ENCODE data around the gene MSMO1.

The MSMO1 gene

GRCh38 chr4:165368114-165368513, 40.6 kb downstream of the MSMO1 start:
- TF ChIP-seq, protein P1, sequence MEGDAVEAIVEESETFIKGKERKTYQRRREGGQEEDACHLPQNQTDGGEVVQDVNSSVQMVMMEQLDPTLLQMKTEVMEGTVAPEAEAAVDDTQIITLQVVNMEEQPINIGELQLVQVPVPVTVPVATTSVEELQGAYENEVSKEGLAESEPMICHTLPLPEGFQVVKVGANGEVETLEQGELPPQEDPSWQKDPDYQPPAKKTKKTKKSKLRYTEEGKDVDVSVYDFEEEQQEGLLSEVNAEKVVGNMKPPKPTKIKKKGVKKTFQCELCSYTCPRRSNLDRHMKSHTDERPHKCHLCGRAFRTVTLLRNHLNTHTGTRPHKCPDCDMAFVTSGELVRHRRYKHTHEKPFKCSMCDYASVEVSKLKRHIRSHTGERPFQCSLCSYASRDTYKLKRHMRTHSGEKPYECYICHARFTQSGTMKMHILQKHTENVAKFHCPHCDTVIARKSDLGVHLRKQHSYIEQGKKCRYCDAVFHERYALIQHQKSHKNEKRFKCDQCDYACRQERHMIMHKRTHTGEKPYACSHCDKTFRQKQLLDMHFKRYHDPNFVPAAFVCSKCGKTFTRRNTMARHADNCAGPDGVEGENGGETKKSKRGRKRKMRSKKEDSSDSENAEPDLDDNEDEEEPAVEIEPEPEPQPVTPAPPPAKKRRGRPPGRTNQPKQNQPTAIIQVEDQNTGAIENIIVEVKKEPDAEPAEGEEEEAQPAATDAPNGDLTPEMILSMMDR (IDR thresholded peaks at IDR 0.05; ENCODE audit: control insufficient read depth, insufficient read depth, low read depth, low read length, missing control alignments), result no peak
- no peak for DNase-seq (ENCODE audit: low read depth)

DNA sequence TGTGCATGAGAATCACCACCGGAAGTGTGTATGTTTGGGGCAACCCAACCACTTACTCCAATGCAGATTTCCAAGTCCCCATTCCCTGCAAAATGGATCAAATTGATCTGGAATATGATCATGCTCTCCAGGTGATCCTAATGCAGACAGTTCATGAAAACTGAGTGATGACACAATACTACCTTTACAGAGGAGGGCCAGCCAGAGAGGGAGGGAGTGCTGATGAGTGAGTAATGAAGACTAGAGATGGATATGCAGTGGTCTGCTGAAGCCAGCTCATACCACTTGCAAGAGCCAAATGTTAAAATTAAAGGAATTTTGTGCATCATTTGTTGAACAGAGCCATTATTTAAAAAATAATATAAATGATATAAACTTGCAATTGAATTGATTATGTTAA, 41.1 kb downstream of the MSMO1 start:
- H3K4me3 ChIP-seq (ENCODE audit: control insufficient read depth, low read depth, low read length), result no peak overlapping the region
- TF ChIP-seq, protein P1 (IDR thresholded peaks at IDR 0.05; ENCODE audit: control insufficient read depth, insufficient read depth, low read depth, low read length, missing control alignments), result no peak
- DNase-seq (ENCODE audit: low read depth), result no peak

More at GRCh38 chr4:165368114-165368513, 40.6 kb downstream of the MSMO1 start:
- no peak overlapping the region for H3K4me3 ChIP-seq (ENCODE audit: control insufficient read depth, low read depth, low read length)

DNA sequence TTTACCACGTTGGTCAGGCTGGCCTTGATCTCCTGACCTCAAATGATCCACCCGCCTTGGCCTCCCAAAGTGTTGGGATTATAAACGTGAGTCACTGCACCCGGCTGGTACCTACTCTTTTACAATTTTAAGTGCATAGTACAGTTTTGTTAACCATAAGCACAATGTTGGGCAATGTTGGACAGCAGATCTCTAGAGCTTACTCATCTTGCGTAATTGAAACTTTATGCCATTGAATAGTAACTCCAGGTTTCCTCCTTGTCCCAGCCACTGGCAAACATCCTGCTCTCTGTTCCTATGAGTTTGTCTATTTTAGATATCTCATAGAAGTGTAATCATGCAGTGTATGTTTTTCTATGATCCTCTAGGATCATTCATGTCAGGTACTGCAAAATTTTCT, 42.1 kb downstream of the MSMO1 start:
- no peak for DNase-seq (ENCODE audit: low read depth)
- no peak overlapping the region for H3K4me3 ChIP-seq (ENCODE audit: control insufficient read depth, low read depth, low read length)
- TF ChIP-seq, protein P1 (IDR thresholded peaks at IDR 0.05; ENCODE audit: control insufficient read depth, insufficient read depth, low read depth, low read length, missing control alignments), result no peak

DNA sequence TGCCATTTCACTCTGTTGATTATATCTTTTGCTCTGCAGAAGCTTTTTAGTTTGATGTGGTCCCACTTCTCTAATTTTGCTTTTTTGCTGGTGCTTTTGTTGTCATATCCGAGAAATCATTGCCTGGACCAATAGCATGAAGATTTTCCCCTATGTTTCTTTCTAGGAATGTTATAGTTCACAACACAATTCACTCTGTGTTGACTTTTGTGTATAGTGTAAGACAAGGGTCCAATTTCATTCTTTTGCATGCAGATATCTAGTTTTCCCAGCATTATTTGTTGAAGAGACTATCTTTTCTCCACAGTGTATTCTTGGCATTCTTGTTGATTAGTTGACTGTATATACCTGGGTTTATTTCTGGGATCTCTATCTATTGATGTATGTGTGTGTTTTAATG, 43.1 kb downstream of the MSMO1 start:
- DNase-seq (ENCODE audit: low read depth), result no peak
- TF ChIP-seq, protein P1 (IDR thresholded peaks at IDR 0.05; ENCODE audit: control insufficient read depth, insufficient read depth, low read depth, low read length, missing control alignments), result no peak

DNA sequence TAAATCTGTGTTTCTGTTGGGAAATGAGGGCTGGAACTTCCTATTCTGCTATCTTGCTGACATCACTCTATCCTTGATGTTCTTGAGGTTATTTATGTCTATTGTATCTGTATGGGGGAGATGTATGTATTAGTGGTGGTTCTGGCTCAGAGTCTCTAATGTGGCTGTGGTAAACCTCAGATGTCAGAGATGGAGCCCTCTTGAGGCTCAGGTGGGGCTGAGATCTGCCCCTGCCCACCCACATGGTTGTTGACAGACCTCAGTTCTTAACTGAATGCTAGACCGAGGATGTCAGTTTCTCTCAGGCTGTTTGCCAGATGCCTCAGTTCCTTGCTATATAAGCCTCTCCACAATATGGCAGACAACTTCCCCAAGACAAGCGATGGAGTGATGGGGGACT, 48.0 kb downstream of the MSMO1 start:
- TF ChIP-seq, protein P1 (IDR thresholded peaks at IDR 0.05; ENCODE audit: control insufficient read depth, insufficient read depth, low read depth, low read length, missing control alignments), result no peak
- no peak for DNase-seq (ENCODE audit: low read depth)
- H3K4me3 ChIP-seq (ENCODE audit: control insufficient read depth, low read depth, low read length), result no peak overlapping the region

More for the DNA sequence above, 43.1 kb downstream of the MSMO1 start:
- H3K4me3 ChIP-seq (ENCODE audit: control insufficient read depth, low read depth, low read length), result no peak overlapping the region

DNA sequence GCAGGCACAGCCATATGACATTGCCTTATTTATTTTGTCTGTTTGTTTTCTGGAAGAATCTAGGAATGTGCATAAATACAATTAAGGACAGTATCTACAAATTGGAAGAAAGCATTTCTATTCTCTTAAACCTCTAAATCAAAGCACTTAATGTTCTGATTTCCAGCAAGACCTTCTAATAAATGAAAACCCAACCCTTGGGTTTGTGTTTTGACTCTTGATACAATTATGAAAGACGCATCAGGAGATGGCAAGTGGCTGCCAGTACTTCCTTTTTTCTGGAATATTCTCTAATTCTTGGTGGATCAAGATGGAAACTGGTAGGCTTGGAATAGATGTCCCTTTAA, 50.9 kb downstream of the MSMO1 start:
- TF ChIP-seq, protein P1 (IDR thresholded peaks at IDR 0.05; ENCODE audit: control insufficient read depth, insufficient read depth, low read depth, low read length, missing control alignments), result no peak
- H3K4me3 ChIP-seq (ENCODE audit: control insufficient read depth, low read depth, low read length), result peak overlapping the region; percentile 33

More for the DNA sequence above, 50.9 kb downstream of the MSMO1 start:
- DNase-seq (ENCODE audit: low read depth), result no peak
